IPS-20b (cell line): ENCODE results near the gene BTD.

Experiments
- H3K27ac ChIP-seq: one replicate; pipeline ENCODE4 v1.5.1; 2013; ENCODE audit warnings: low read length
- H3K27me3 ChIP-seq: 2 replicates; pipeline ENCODE4 v1.6.1; 2013; ENCODE audit warnings: mild to moderate bottlenecking, low read length, inconsistent platforms; ENCODE audit not compliant: insufficient read depth
- H3K36me3 ChIP-seq: 2 replicates; pipeline ENCODE4 v1.6.1; 2013; ENCODE audit warnings: low read depth, mild to moderate bottlenecking, inconsistent platforms, low read length, moderate library complexity; ENCODE audit not compliant: insufficient read depth
- H3K4me1 ChIP-seq: 2 replicates; pipeline ENCODE4 v1.6.1; 2013; ENCODE audit warnings: mild to moderate bottlenecking, control low read depth, inconsistent platforms, low read length, moderate library complexity; ENCODE audit not compliant: insufficient read depth
- H3K4me3 ChIP-seq: 2 replicates; pipeline ENCODE4 v1.5.1; 2013; ENCODE audit warnings: mild to moderate bottlenecking, low read length, inconsistent platforms
- H3K9ac ChIP-seq: 2 replicates; pipeline ENCODE4 v1.6.1; 2013; ENCODE audit warnings: low read depth, mild to moderate bottlenecking, inconsistent platforms, low read length, moderate library complexity
- H3K9me3 ChIP-seq: 2 replicates; pipeline ENCODE4 v1.6.1; 2013; ENCODE audit warnings: mild to moderate bottlenecking, low read depth, low read length, inconsistent platforms; ENCODE audit not compliant: insufficient read depth

Gene BTD

GRCh38 chr3:15601399-15602145 lies at the start of gene BTD, which contains the start of gene HACL1:
Gene BTD (plus strand): TSS chr3:15601745. CDS start chr3:15635440, 33,695 bp downstream.
Gene HACL1 (minus strand): TSS chr3:15601569. CDS start chr3:15601463, 106 bp downstream.
- H3K27ac ChIP-seq, result peak within 1 kb of the TSS; percentile 78
- H3K9ac ChIP-seq, result peak within 1 kb of the TSS; percentile 98
- H3K4me3 ChIP-seq, result peak within 1 kb of the TSS; percentile 99
- H3K9me3 ChIP-seq, result no peaks in the 10 kb centered on the region; the same call in 1 of the 2 replicates
- H3K4me1 ChIP-seq, result no peaks in the 10 kb centered on the region; the same call in 1 of the 2 replicates
- no peaks in the 10 kb centered on the region for H3K27me3 ChIP-seq
- peaks cover 38% of the 10 kb centered on the region for H3K36me3 ChIP-seq

- Histone ChIP-seq H3K4me1 (no peaks in the 10 kb centered on the region), H3K4me3 (no peak overlapping the region), H3K36me3 (peaks cover 4% of the 10 kb centered on the region; the same call in 1 of the 2 replicates), H3K9ac (no peak overlapping the region), H3K27ac (no peak overlapping the region), H3K27me3 (no peaks in the 10 kb centered on the region), H3K9me3 (no peaks in the 10 kb centered on the region)
These were observed 49.6 kb upstream of the BTD start for GRCh38 chr3:15551902-15552301.

- H3K4me3 ChIP-seq, result no peak overlapping the region
- H3K27me3 ChIP-seq, result no peaks in the 10 kb centered on the region
- peaks cover 4% of the 10 kb centered on the region; the same call in 1 of the 2 replicates for H3K36me3 ChIP-seq
- no peaks in the 10 kb centered on the region for H3K4me1 ChIP-seq
- H3K9me3 ChIP-seq, result no peaks in the 10 kb centered on the region
- H3K9ac ChIP-seq, result no peak overlapping the region
- H3K27ac ChIP-seq, result no peak overlapping the region
These were observed 47.8 kb upstream of the BTD start for GRCh38 chr3:15553749-15554148.

GRCh38 chr3:15556512-15556911 lies 45.0 kb upstream of the BTD start:
- no peak overlapping the region for H3K9ac ChIP-seq
- H3K4me1 ChIP-seq, result no peaks in the 10 kb centered on the region
- no peak overlapping the region for H3K27ac ChIP-seq

GRCh38 chr3:15557511-15557946 lies 44.0 kb upstream of the BTD start:
- H3K4me1 ChIP-seq, result no peaks in the 10 kb centered on the region
- H3K27ac ChIP-seq, result no peak overlapping the region
- H3K9me3 ChIP-seq, result no peaks in the 10 kb centered on the region
- no peak overlapping the region for H3K4me3 ChIP-seq
- no peak overlapping the region for H3K9ac ChIP-seq
- no peaks in the 10 kb centered on the region for H3K27me3 ChIP-seq
- H3K36me3 ChIP-seq, result peaks cover 34% of the 10 kb centered on the region

More at GRCh38 chr3:15556512-15556911, 45.0 kb upstream of the BTD start:
- Histone ChIP-seq H3K4me3 (no peak overlapping the region), H3K27me3 (no peaks in the 10 kb centered on the region), H3K36me3 (peaks cover 24% of the 10 kb centered on the region), H3K9me3 (no peaks in the 10 kb centered on the region)

- Histone ChIP-seq H3K9ac (no peak overlapping the region), H3K4me3 (no peak overlapping the region), H3K9me3 (no peaks in the 10 kb centered on the region), H3K27me3 (no peaks in the 10 kb centered on the region), H3K27ac (no peak overlapping the region), H3K36me3 (peaks cover 41% of the 10 kb centered on the region), H3K4me1 (no peaks in the 10 kb centered on the region)
These were observed 43.0 kb upstream of the BTD start for GRCh38 chr3:15558581-15558980.

GRCh38 chr3:15562560-15562959 lies 39.0 kb upstream of the BTD start:
- no peak overlapping the region for H3K4me3 ChIP-seq
- no peaks in the 10 kb centered on the region for H3K27me3 ChIP-seq
- H3K4me1 ChIP-seq, result no peaks in the 10 kb centered on the region
- H3K9ac ChIP-seq, result no peak overlapping the region
- H3K36me3 ChIP-seq, result peaks cover 79% of the 10 kb centered on the region
- no peaks in the 10 kb centered on the region for H3K9me3 ChIP-seq
- no peak overlapping the region for H3K27ac ChIP-seq

GRCh38 chr3:15563190-15563589 lies 38.4 kb upstream of the BTD start:
- Histone ChIP-seq H3K36me3 (peaks cover 85% of the 10 kb centered on the region), H3K27me3 (no peaks in the 10 kb centered on the region), H3K27ac (no peak overlapping the region), H3K4me3 (no peak overlapping the region), H3K4me1 (no peaks in the 10 kb centered on the region), H3K9me3 (no peaks in the 10 kb centered on the region), H3K9ac (no peak overlapping the region)

- Histone ChIP-seq H3K9me3 (no peaks in the 10 kb centered on the region), H3K9ac (no peak overlapping the region), H3K27ac (no peak overlapping the region), H3K27me3 (no peaks in the 10 kb centered on the region), H3K4me1 (no peaks in the 10 kb centered on the region), H3K4me3 (no peak overlapping the region), H3K36me3 (peaks cover 68% of the 10 kb centered on the region)
These were observed 29.4 kb upstream of the BTD start for GRCh38 chr3:15572138-15572537.

GRCh38 chr3:15575446-15575845 lies 26.1 kb upstream of the BTD start:
- Histone ChIP-seq H3K27ac (no peak overlapping the region), H3K4me3 (no peak overlapping the region), H3K9me3 (no peaks in the 10 kb centered on the region), H3K9ac (no peak overlapping the region), H3K27me3 (no peaks in the 10 kb centered on the region), H3K4me1 (no peaks in the 10 kb centered on the region), H3K36me3 (peaks cover 73% of the 10 kb centered on the region)

GRCh38 chr3:15576475-15576874 lies 25.1 kb upstream of the BTD start:
- H3K4me3 ChIP-seq, result no peak overlapping the region
- no peak overlapping the region for H3K9ac ChIP-seq
- H3K4me1 ChIP-seq, result no peaks in the 10 kb centered on the region
- H3K9me3 ChIP-seq, result no peaks in the 10 kb centered on the region
- H3K36me3 ChIP-seq, result peaks cover 69% of the 10 kb centered on the region
- H3K27me3 ChIP-seq, result no peaks in the 10 kb centered on the region
- no peak overlapping the region for H3K27ac ChIP-seq

- Histone ChIP-seq H3K9ac (no peak overlapping the region), H3K36me3 (peaks cover 72% of the 10 kb centered on the region), H3K9me3 (no peaks in the 10 kb centered on the region), H3K27me3 (no peaks in the 10 kb centered on the region), H3K4me3 (no peak overlapping the region), H3K27ac (no peak overlapping the region), H3K4me1 (no peaks in the 10 kb centered on the region)
These were observed 23.2 kb upstream of the BTD start for GRCh38 chr3:15578289-15578867.
